ENCODE results near the gene DICER1. TPM values are rescaled to one million over a fixed set of nuclear protein-coding genes. Genes with fewer than 3 reads are reported as not detected.

Gene DICER1
- total RNA-seq, 2 donors from 2014 or later: 47.7 to 85.0 TPM

- 95 to 98% methylated on average over 3 of the region's 3 CpGs for WGBS, 2 donors
- Histone ChIP-seq H3K36me3 (replicated peaks in 1 of 2; ENCODE audit: insufficient read depth in 1 of 2, low read depth in 2 of 2) (no peaks in the 10 kb centered on the region), H3K9me3 (no peaks in the 10 kb centered on the region), H3K27ac (no peak overlapping the region), H3K4me1 (peaks cover 41% of the 10 kb centered on the region), H3K27me3 (no peaks in the 10 kb centered on the region), H3K4me3 (no peak overlapping the region)
- intact Hi-C loops (cut with DNase I): no loop called here
- no peak for DNase-seq
- TF ChIP-seq CTCF (IDR thresholded peaks at IDR 0.05) (no peak), POLR2A (IDR thresholded peaks at IDR 0.05) (no peak)
- ATAC-seq: no peak
Observed at GRCh38 chr14:95130549-95130948, 26.8 kb downstream of the DICER1 start.

DNA sequence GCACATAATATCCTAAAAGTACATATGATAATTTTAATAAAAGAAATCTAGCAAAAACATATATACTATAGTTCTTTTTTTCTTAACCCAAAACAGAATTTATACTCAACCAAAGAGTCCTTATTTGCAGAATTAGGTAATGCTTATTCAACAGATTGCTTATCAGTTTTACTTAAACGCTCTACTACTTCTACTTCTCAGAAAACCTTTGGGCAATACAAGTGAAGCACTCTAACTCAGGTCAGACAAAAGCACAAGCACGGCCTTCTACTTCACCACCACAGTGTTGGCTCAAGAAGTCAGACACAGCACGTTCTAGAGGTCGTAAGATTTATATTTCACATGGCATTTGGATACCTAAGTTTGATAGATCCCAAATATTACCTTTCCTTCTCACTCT is 29.2 kb downstream of the DICER1 start:
- 31 to 40% methylated on average over 4 of the region's 4 CpGs for WGBS, 2 donors
- Histone ChIP-seq H3K36me3 (replicated peaks in 1 of 2; ENCODE audit: insufficient read depth in 1 of 2, low read depth in 2 of 2) (peaks cover 0 to 5% of the 10 kb centered on the region in 2 donors), H3K4me1 (peaks cover 32% of the 10 kb centered on the region), H3K27me3 (no peaks in the 10 kb centered on the region), H3K4me3 (no peak overlapping the region), H3K9me3 (no peaks in the 10 kb centered on the region), H3K27ac (peak overlapping the region in 3 of 4 donors; percentile 53 to 70 (median 65))
- ATAC-seq (peak; percentile 88), DNase-seq (peak in 3 of 4 donors; percentile 15 to 32 (median 18))
- TF ChIP-seq POLR2A (IDR thresholded peaks at IDR 0.05): peak in 2 of 3 donors; percentile 21 to 34
- TF ChIP-seq CTCF (IDR thresholded peaks at IDR 0.05): no peak
- intact Hi-C loops (cut with DNase I): no loop called here

DNA sequence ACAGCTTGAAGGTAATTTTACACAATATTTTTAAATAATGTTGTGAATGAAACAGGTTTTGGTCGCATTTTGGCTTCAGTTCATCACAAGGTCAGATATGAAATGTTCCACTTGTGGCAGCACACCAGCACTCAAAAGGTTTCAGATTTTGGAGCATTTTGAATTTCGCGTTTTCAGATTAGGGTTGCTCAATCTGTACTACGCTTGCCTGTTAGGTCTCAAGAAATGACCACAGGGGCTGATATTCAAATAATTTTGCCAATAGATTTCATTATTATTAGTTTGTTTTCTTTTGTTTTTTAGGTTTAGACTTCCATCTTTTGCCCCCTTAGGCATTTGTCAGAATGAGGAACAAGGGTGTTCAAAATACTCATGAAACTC is 29.8 kb downstream of the DICER1 start:
- Histone ChIP-seq H3K4me1 (peaks cover 32% of the 10 kb centered on the region), H3K27me3 (no peaks in the 10 kb centered on the region), H3K36me3 (replicated peaks in 1 of 2; ENCODE audit: insufficient read depth in 1 of 2, low read depth in 2 of 2) (peaks cover 0 to 5% of the 10 kb centered on the region in 2 donors), H3K4me3 (no peak overlapping the region), H3K27ac (peak overlapping the region in 3 of 4 donors; percentile 18 to 70 (median 53)), H3K9me3 (no peaks in the 10 kb centered on the region)
- no peak for TF ChIP-seq POLR2A (IDR thresholded peaks at IDR 0.05)
- no peak for TF ChIP-seq CTCF (IDR thresholded peaks at IDR 0.05)
- DNase-seq (no peak), ATAC-seq (no peak)
- intact Hi-C loops (cut with DNase I): no loop called here
- 50 to 51% methylated on average over 4 of the region's 4 CpGs for WGBS, 2 donors

GRCh38 chr14:95126906-95127530 is 30.3 kb downstream of the DICER1 start:
- Histone ChIP-seq H3K4me3 (no peak overlapping the region), H3K27ac (peak overlapping the region in 3 of 4 donors; percentile 18 to 70 (median 53)), H3K27me3 (no peaks in the 10 kb centered on the region), H3K9me3 (no peaks in the 10 kb centered on the region), H3K4me1 (peaks cover 32% of the 10 kb centered on the region), H3K36me3 (replicated peaks in 1 of 2; ENCODE audit: insufficient read depth in 1 of 2, low read depth in 2 of 2) (peaks cover 0 to 5% of the 10 kb centered on the region in 2 donors)
- DNase-seq (no peak), ATAC-seq (peak; percentile 8)
- intact Hi-C loops (cut with DNase I): no loop called here
- 83 to 96% methylated on average over 1 of the region's 1 CpG for WGBS, 2 donors
- TF ChIP-seq CTCF (IDR thresholded peaks at IDR 0.05): no peak
- TF ChIP-seq POLR2A (IDR thresholded peaks at IDR 0.05): no peak

GRCh38 chr14:95125915-95126314 is 31.4 kb downstream of the DICER1 start:
- peaks cover 26% of the 10 kb centered on the region for H3K4me1 ChIP-seq
- DNase-seq: no peak
- no peak overlapping the region for H3K27ac ChIP-seq
- no peaks in the 10 kb centered on the region for H3K27me3 ChIP-seq
- H3K9me3 ChIP-seq: no peaks in the 10 kb centered on the region
- TF ChIP-seq POLR2A (IDR thresholded peaks at IDR 0.05) (no peak), CTCF (IDR thresholded peaks at IDR 0.05) (no peak)
- H3K4me3 ChIP-seq: no peak overlapping the region
- no peak for ATAC-seq
- intact Hi-C loops (cut with DNase I): no loop called here
- H3K36me3 ChIP-seq (replicated peaks in 1 of 2; ENCODE audit: insufficient read depth in 1 of 2, low read depth in 2 of 2): peaks cover 0 to 5% of the 10 kb centered on the region in 2 donors
- 84 to 92% methylated on average over 4 of the region's 4 CpGs for WGBS, 2 donors
